GM10266 (cell line): Measurements from ENCODE around the gene VPS45.

Source experiments
- DNase-seq: peaks from one replicate; pipeline ENCODE4 v3.0.0; 2012; ENCODE audit errors: extremely low spot score
- TF ChIP-seq, protein P1 (sequence below): IDR thresholded peaks from 2 replicates; pipeline ENCODE4 v1.5.1; 2012; ENCODE audit warnings: mild to moderate bottlenecking, low read depth; ENCODE audit not compliant: control insufficient read depth, insufficient read depth; ENCODE audit errors: missing control alignments

VPS45 gene

DNA sequence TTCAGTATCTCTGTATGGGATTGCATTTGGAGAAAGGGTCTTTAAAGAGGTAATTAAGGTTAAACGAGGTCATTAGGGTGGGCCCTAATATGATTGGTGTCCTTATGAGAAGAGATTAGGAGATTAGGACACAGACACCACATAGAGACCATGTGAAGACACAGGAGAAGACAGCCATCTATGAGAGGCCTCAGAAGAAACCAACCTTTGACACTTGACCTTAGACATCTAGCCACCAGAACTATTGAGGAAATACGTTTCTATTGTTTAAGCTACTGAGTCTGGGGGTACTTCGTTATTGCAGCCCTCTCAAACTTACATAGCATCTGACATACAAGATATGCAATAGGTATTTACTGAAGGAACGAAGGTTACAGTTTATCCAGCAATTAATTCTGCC is 7.3 kb upstream of the VPS45 start:
- DNase-seq: no peak
- TF ChIP-seq, protein P1, sequence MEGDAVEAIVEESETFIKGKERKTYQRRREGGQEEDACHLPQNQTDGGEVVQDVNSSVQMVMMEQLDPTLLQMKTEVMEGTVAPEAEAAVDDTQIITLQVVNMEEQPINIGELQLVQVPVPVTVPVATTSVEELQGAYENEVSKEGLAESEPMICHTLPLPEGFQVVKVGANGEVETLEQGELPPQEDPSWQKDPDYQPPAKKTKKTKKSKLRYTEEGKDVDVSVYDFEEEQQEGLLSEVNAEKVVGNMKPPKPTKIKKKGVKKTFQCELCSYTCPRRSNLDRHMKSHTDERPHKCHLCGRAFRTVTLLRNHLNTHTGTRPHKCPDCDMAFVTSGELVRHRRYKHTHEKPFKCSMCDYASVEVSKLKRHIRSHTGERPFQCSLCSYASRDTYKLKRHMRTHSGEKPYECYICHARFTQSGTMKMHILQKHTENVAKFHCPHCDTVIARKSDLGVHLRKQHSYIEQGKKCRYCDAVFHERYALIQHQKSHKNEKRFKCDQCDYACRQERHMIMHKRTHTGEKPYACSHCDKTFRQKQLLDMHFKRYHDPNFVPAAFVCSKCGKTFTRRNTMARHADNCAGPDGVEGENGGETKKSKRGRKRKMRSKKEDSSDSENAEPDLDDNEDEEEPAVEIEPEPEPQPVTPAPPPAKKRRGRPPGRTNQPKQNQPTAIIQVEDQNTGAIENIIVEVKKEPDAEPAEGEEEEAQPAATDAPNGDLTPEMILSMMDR: no peak

DNA sequence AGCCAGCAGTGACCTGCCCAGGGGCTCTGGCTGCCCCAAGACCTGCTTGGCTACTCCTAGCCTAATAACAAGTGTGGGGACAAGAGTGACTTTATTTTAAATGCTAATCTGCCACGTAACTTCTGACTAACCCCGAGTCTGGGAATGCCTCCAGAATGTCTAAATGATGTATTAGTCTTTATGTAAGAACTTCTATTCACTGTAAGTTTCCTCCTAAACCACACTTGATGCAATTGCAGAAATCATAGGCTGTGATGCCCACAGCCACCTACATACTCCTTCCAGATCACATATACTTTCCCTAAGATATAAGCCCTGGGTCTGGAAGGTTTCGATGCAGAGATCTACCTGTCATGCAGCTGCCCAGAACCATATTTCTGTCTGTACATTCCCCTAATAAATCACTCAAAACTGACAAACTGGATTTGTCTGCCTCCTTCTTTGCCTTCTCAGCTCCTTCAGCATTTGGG is 5.9 kb upstream of the VPS45 start:
- no peak for DNase-seq
- TF ChIP-seq, protein P1: no peak

DNA sequence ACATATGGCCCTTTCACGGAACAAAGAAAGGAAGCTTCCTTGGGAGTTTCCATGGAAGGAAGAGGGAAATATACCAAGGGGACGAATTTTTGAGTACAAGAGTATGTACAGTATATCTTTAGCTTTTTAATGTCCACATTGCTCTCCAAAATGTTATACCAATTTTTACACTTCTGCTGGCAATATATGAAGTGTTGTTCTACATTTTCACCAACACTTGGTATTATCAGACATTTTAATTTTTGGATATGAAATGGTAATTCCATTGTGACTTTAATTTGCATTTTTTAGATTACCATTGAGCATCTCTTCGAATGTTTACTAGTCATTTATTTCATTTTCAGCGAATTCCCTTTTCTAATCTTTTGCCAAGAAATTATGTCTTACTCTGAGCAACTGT is 5.5 kb upstream of the VPS45 start:
- TF ChIP-seq, protein P1: no peak
- DNase-seq: no peak

DNA sequence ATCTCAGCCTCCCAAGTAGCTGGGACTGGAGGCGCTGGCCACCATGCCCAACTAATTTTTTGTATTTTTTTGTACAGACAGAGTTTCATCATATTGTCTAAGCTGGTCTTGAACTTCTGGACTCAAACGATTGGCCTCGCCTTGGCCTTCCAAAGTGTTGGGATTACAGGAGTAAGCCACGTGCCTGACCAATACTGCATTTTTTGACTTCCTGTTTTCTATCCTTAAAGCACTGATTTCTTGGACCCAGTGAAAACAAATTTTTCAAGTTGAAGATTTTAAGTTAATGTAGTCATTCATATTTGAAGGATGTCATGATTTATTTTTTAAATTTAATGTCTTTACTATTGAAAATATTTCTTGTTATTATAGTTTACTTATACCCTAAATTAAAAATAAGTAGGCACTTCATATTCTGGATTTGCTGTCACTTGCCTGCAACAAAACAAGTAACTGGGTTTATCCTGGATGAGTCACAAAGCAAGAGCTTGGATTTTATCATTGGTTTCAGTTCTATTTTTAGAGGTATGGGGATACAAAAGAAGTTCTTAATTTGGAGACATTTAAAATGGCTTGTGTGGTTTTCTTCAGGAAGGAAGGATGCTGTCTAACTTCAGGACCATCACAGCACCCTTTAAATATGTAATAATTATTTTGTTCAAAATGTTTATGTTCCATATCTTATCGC is 2.2 kb upstream of the VPS45 start:
- TF ChIP-seq, protein P1: no peak
- no peak for DNase-seq

DNA sequence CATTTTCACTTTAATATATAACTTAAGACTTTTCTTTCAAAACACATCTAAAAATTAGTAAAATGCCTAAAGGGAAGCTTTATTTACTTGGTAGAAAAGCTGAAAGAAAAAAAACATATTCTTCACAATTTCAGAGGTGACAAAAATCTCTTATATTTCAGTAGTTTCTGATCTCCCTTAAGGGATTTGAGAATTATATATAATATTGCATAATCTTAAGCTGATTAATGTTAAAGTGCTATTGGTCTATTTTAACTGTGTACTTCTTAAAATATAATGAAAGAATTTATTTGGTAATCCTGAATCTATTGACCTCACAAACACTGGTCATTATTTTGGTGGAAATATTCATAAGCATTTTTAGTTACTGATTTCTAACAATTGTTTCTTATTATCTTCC is 1.2 kb upstream of the VPS45 start:
- DNase-seq: no peak
- TF ChIP-seq, protein P1: no peak

DNA sequence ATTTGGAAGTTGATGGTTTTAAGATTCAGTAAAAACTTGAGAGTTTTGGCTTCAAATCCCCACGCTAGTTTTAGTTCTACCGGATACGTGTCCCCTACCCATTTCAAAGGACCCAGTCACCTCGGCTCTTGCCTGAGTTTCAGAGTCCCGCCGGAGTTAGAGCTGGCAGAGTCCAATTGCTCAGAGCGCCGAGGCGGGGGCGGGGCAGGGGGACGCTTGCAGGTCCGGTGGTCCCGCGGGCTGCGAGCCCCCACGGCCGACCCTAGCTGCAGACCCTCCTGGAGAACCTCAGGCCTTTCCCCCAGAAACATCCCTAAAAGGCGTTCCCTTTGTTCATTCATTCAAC is 765 bp upstream of the VPS45 start:
- TF ChIP-seq, protein P1: no peak
- peak; percentile 26 for DNase-seq

DNA sequence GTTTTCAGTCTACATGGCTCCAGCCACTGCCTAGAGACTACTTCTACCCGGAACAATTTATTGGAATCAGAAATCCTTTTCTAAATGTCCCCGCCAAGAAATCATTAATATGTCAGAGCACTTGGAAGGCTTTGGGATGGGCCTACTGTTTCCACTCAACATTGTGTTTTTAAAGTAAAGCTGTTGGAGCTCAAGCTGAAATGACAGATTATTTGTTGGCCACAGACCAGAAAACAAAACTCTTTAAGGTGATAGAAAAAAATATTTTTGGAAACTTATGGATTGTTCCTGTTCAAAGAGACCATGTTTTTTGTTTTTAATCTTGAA is 496 bp downstream of the VPS45 start:
- no peak for DNase-seq
- TF ChIP-seq, protein P1: no peak
